GDM1 (cell line): ENCODE results near the gene HMGXB4.
A peak's percentile ranks its signal among the peaks of the same experiment; 100 is the strongest.
"Not testable (repeated sequence)": the region's sequence is repeated elsewhere in the genome, so short reads cannot be mapped to it uniquely, and the experiment has no call there.

ENCODE experiments used
- DNase-seq: peaks from one replicate; lab custom pipeline; 2025; lab: John Stamatoyannopoulos, UW

The HMGXB4 gene, protein sequence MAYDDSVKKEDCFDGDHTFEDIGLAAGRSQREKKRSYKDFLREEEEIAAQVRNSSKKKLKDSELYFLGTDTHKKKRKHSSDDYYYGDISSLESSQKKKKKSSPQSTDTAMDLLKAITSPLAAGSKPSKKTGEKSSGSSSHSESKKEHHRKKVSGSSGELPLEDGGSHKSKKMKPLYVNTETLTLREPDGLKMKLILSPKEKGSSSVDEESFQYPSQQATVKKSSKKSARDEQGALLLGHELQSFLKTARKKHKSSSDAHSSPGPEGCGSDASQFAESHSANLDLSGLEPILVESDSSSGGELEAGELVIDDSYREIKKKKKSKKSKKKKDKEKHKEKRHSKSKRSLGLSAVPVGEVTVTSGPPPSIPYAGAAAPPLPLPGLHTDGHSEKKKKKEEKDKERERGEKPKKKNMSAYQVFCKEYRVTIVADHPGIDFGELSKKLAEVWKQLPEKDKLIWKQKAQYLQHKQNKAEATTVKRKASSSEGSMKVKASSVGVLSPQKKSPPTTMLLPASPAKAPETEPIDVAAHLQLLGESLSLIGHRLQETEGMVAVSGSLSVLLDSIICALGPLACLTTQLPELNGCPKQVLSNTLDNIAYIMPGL

DNA sequence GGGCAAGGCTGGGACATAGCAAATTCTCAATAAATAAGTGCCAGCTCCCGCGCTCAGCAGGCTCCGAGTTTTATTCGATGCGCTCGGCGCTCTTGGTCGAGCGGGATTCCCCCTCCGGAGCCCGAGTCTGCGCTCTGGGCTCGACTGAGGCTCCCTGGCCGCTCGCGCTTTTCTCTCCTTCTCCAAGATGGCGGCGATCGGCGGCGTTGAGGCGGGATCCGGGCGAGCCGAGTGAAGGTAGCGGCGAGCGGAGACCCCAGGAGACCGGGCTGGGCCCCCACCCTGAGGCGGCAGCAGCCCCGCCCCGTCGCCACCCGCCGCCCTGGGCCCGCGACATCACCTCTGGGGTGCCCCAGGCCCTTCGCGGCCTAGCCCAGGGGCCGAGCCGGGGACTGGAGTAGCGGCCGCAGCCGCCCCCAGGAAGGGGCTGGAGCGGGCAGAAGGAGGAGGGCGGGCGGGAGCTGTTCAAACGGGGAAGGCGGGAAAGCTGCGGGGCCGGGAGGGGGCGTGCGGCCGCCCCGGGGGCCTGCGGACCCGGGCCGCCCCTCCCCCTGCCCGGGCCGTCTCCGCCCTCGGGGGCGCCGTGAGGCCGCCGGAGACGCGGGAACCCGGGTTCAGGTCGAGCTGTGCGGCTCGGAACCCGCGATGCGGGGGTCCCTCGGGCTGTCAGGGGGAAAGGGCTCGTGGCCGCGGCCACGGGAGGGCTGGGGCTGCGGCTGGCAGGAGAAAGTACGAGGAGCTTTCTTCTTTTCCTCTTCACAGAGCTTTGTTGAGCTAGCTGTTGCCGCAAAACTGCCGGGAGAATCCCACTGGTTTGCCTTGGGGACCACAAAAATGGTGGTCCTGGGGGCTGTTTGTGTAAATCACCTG lies at the start of gene HMGXB4:
HMGXB4 (plus strand) TSS at position 173 of the 870 bp plus-strand sequence. CDS start 4,898 bp downstream, outside the sequence.
- DNase-seq = peak; percentile 75

DNA sequence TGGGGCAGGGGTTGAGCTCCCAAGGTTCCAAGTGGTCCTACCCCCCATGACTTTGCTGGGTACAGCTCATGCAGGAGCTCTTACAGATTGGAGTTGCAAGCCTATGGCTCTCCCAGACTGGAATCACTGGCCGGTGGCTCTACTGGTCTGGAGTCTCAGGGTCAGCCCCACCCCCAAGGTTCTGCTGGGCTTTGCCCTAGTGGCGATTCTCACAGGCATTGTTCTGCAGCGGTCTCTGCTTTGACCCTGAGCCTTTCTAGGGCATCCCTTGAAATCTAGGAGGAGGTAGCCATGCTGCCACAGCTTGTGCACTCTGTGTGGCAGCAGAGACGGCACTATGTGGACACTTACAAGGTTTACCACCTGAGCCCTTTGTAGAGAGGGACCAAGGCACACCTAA lies 49.3 kb upstream of the HMGXB4 start:
- no peak for DNase-seq

DNA sequence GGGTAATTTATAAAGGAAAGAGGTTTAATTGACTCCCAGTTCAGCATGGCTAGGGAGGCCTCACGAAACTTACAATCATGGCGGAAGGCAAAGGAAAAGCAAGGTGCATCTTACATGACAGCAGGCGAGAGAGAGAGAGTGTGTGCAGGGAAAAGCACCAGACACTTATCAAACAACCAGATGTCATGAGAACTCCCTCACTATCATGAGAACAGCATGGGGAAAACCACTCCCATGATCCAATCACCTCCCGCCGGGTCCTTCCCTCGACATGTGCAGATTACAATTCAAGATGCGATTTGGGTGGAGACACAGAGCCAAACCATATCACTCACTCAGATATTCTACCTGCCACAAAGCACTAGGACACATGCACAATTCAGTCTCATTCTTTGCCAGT lies 48.1 kb upstream of the HMGXB4 start:
- DNase-seq = no peak

DNA sequence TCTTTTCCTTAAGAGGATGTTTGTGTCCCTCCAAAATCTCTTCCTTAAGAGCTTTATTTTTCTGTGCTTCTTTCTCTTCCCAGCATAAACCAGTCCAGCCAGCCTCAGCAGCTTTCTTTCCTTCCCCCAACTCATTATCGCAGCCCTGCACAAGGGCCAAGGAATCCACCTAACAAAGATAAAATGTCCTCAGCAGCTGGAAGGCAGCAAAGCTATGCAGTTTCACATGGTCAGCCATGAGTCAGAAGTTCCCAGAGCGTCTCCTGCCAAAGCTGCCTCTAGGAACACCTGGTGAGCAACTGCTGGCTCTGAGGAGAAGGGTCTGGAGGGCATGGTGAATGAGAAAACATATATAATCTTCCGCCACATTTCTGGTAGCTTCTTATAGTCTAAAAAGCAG lies 45.3 kb upstream of the HMGXB4 start:
- no peak for DNase-seq

DNA sequence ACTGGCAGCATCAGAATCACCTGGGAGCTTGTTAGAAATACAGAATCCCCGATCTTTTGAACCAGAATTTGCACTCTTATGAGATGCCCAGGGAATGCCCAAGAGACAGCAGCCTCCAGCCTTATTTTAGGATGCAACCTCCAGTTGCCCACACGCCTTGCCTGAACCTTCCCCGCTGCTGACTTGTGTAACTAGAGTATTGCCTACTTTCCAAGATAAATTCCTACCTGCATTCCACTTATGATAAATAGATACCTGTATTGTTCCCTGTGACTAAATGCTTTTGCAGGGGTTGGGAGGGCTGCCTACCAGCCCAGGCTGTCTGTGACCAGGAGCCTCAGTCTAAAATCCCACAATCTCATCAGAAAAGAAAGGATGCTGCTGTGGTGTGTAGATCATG lies 44.3 kb upstream of the HMGXB4 start:
- DNase-seq = no peak

DNA sequence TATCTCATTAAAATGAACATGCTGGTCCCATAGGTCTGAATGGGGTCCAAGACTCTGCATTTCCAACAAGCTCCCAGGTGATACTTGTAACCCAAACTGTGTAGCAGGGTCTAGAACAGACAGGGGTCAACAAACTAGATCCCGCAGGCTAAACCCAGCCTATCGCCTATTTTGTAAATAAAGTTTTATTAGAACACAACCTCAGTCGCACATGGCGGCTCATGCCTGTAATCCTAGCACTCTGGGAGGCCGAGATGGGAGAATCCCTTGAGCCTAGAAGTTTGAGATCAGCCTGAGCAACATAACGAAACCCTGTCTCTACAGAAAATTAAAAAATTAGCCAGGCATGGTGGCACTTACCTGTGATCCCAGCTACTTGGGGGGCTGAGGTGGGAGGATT lies 42.3 kb upstream of the HMGXB4 start:
- DNase-seq = no peak

DNA sequence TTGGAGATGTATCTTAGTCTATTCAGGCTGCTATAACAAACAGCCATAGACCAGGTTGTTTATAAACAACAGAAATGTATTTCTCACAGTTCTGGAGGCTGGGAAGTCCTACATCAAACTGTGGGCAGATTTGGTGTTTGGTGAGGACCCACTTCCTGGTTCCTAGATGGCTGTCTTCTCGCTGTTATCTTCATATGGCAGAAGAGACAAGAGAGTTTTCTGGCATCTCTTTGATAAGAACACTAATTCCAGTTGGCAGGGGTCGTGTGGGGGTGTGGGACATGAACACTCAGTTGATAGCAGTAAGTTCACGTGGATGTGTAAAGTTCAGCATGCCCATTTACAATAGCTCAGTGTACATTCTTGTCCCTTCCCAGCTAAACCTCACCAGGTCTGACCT lies 41.3 kb upstream of the HMGXB4 start:
- no peak for DNase-seq

DNA sequence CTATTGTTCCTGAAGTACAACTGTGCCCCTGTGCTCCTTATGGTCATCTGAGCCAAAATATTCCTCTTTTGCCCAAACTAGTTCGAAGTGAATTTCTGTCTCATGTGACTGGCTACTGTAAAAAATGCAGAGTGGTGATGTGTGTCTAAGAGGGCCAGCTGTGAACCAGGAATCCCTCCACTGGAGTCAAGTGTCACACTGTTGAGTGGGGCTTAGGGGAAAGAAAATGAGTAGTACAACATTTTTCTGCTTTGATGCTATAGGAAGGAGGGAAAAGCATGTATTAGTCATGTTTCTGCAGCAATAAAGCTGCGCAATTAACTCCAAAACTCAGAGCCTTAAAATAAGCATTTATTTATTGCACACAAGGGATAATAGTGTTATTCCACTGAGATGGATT lies 39.8 kb upstream of the HMGXB4 start:
- DNase-seq = no peak

DNA sequence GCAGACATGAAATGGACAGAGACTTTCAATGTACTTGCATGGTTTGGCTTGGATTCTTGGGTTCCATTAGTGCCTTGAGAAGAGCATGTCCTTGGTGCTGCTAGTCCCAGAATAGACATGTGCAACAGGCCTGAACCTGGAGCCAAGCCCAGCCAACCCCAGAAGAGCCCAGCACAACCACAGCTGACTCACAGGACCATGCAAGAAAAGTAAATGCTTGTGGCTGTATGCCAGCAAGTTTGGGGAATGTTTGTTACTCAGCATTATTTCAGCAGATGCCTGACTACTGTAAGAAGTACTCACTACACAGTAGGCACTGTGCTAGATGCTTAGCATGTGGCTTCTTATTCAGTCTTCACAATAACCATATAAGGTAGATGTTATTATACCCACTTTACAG lies 39.2 kb upstream of the HMGXB4 start:
- DNase-seq = no peak

DNA sequence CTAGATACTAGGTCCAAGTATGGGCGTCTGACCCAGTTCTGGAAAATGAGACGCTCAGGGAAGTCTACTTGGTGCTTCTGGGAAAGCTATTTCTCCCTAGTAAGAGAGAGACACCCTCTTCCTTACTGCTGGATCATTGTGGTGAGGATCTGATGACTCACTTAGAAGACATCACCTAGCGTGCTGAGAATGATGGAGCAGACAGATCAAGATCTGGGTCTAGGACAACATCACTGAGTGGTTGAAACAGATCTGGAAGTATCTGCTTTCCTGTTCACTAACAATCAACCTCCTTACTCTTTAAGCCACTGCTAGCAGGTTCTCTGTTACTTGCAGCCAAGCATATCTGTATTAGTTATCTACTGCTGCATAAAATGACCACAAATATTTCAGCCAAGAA lies 38.3 kb upstream of the HMGXB4 start:
- no peak for DNase-seq

DNA sequence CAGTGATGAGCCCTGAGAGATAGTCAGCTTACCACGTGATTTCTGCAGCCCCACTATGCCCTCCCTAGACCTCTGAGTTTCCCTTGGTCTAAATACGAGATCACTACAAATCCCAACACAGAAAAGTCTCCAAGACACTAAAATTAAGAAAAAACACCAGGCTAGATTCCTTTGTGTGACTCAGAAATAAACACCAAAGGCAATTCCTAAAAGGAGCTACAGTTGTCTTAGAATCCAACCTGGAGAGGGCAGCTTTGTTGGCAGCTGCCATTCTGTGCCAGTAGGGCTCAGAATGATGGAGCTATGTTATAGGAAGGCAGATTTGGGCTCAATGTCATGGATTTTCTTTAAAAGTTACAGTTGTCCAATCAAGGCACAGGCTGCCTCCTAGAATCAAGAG lies 37.1 kb upstream of the HMGXB4 start:
- no peak for DNase-seq

DNA sequence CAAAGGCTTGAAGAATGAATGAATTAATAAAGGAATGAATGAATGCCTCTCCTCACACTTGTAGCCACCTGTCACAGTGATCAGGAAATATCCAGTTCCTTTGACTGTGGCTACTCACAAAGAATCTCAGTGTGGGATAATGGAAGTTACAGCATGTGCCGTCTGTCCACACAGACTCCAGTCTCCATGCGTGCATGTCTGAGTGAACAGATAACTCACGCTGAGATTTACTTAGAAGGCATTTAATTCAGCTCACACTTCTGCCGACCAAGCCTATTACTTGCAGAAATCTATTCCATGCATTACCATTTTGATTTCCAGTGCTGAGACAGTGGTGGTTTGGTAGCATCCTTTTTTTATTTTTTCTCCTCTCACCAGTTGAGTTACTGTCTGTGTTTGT lies 32.3 kb upstream of the HMGXB4 start:
- DNase-seq = no peak

DNA sequence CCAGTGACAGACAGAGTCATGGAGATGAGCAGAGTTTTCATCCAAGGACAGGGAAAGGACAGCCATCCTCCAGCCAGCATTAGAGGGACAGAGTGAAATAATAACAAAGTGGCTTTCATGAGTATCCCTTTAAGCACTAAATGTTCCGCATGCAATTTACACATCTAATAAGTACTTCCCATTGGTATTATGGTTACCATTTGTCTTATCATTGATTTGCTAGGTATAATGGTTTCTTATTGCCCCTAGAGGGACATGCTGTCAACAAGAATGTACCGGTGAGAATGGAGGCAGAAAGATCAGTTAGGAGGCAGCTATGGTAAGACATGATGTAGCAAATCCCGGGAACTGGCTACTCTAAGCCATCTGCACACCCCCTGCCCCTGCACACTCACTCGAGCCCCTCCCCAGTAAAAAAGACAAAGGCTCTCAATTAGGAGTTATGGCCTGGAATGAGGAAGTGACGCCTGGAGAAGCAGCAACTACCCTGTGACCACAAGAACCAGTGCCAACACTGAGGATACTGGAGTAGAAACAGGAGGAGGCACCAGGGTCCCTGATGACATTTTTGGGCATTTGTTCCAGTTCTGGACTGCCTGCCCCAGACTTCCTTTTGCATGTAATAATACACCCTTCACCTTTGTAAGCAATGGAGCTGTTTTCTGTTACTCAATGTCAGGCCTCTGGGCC lies 30.2 kb upstream of the HMGXB4 start:
- DNase-seq = no peak

DNA sequence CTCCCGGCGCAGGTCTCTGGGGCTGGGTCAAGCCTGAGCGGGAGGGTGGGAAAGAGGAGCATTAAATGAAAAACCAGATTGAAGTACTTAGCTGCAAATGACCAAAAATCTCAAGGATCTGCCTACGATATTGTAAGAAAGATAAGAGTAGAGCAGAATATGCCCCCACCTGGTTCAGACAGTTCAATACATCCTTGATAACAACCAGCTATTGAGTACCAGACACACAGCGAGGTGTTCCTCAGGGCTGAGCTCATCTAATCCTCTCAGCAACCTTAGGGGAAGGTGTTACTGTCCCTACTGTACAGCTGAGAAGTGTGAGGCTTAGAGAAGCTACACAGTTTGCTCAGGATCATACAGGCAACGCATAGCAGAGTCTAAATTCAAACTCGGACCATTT lies 27.4 kb upstream of the HMGXB4 start:
- DNase-seq = no peak

DNA sequence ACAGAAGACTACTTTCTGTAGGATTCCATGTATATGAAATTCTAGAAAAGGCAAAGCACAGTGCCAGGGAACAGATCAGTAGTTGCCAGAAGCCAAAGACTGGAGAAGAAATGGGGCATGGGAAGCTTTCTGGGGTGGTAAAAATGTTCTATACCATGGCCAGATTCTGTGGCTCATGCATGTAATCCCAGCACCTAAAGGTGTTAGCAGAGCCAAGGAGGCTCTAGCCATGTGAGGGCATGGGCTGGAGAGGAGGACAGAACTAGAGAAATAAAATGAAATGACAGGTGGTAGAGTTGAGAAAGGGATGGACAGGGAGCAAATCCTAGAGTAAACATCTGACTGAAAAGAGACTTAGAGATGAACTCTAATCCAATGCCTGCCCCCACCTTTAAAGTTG lies 26.9 kb upstream of the HMGXB4 start:
- DNase-seq = no peak

DNA sequence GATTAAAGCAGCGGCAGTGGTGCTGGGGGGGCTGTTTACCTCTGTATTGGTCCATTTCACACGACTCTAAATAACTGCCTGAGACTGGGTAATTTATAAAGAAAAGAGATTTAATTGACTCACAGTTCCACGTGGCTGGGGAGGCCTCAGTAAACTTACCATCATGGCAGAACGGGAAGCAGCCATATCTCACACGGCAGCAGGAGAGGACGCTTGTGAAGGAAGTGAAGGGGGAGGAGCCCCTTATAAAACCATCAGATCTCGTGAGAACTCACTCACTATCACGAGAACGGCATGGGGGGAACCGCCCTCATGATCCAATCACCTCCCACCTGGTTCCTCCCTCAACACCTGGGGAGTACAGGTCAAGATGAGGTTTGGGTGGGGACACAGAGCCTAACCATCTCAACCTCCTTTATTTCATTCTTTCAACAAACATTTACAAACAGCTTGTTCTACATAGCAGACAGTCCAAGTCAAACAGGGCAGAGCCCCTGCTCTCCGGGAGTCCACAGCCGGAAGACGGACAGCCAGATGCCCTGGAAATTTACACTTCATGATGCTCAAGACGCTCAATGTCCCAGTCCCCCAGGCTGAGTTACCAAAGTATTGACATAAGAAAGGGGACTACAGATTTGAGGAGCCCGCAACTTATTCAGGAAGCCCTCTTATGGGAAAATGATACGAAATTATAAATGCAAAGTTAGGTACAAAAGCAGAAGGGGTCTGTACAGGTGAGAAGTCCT lies 26.3 kb upstream of the HMGXB4 start:
- no peak for DNase-seq

DNA sequence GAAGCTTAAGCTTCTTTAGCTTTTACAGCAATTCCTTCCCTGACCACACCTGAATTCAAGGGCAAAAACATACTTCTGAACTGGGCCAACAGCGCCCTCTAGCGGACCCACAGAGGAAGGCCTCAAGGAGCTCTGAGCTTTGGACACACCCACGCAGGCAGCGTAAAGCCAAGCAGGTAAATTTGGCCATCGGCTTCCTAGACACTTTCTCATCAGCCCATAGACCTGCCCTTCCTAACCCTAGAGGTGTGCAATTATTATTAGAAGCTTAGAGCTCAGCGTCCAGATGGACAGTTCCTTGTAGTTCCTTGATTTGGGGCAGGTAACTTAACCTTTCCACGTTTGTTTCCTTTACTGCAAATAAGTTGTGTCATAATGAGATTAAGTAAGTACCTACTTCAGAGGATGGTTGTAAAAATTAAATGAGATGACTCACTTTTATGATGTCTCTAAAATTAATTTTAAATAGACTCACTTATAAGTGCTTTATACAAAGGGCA lies 25.7 kb upstream of the HMGXB4 start:
- DNase-seq = peak; percentile 26

DNA sequence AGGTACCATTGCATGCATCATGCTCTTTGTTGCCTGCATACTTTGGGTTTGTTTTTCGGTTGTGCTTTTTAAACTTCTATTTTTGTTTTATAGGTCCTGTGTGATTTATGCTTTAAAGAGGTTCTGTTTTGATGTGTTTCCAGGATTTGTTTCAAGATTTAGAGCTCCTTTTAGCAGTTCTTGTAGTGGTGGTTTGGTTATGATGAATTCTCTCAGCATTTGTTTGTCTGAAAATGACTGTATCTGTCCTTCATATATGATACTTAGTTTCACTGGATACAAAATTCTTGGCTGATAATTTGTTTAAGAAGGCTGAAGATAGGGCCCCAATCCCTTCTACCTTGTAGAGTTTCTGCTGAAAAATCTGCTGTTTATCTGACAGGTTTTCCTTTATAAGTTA lies 18.5 kb upstream of the HMGXB4 start:
- not testable (repeated sequence) for DNase-seq

DNA sequence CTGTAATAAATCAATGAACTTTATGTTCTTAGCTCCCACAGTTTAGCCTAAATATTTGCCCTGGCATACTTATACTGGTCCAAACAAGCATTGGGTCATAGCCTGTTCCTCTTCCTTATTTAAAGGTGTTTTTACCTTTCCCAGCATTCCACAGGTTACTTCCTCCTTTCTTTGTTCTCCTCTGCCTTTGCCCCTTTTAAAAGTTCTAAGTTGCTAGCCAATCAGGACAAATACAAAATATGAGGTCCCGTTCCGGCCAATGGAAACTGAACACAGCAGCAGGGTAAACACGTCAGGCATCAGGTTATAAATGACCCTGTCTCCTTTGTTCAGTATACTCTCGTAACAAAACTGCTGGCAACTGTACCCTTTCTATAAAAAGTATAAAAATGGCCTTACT lies 12.8 kb upstream of the HMGXB4 start:
- not testable (repeated sequence) for DNase-seq

DNA sequence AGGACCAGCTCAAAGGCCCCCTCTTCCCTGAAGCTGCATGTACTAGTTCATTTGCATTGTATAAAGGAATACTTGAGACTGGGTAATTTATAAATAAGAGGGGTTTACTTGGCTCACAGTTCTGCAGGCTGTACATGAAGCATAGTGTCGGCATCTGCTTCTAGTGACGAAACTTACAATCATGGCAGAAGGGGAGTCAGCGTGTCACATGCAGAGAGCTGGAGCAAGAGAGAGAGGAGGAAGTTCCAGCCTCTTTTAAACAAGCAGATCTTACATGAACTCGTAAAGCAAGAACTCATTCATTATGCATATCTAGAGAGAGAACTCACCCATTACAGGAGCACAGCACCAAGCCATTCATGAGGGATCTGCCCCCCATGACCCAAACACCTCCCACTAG lies 7.1 kb upstream of the HMGXB4 start:
- no peak for DNase-seq

DNA sequence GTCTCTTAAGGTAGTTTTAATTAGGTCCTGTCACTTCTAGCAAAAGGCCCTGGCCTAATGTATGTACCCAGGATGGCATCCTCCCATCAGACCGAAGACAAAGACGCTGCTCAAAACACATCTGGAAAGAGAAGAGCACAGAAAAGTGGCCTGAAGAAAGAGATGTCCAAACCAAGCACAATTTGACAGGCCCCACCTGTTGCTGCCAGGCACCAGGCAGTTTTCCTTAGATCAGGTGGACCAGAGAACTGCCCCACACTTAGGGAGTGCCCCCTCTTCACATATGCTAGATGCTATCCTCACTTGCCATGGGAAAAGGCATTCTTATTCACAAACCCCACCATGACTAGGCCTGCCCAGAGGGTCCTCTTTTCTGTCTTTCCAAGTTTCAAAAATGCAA lies 3.3 kb upstream of the HMGXB4 start:
- no peak for DNase-seq

DNA sequence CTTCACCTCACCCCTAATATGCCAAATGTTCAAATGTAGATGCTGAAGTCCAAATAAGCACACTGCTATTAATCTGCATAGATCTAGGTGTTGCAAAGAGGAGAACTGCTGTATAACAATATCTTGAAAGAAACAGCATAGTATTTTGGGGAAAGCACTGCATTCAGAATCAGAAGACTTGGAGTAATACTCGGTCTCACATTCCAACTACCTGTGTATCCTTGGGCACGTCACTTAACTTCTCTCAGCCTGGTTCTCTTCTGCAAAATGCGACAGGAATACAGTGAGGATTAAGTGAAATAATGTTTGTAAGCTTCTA lies 332 bp upstream of the HMGXB4 start:
- no peak for DNase-seq
